NT2/D1 (cell line): ENCODE measurements around the gene SLC9A3.

ENCODE experiments used
- SUZ12 ChIP-seq: IDR thresholded peaks from 2 replicates; pipeline ENCODE4 v1.6.1; 2011; ENCODE audit not compliant: insufficient read length, insufficient read depth; ENCODE audit errors: extremely low read depth
- YY1 ChIP-seq: IDR thresholded peaks from 2 replicates; pipeline ENCODE4 v1.6.1; 2011; ENCODE audit not compliant: insufficient read length, insufficient read depth
- ZNF274 ChIP-seq: IDR thresholded peaks from 2 replicates; pipeline ENCODE4 v1.6.1; 2011; ENCODE audit warnings: mild to moderate bottlenecking, low read depth, low read length

GRCh38 chr5:496028-496427 is 28.2 kb downstream of the SLC9A3 start:
- no peak for TF ChIP-seq YY1
- no peak for TF ChIP-seq ZNF274
- no peak for TF ChIP-seq SUZ12
